Peyer's patch (tissue), 4 donors: ENCODE measurements around the gene GPR62.

Experiments used
- CTCF ChIP-seq, 6 experiments: fragments of 450-650 bp in 4 of 6; fragments of 200-600 bp in 2 of 6; sonication (generic) in 1 of 6; IDR thresholded peaks; one replicate each; pipeline ENCODE4 v1.5.1; 2017 to 2019; ENCODE audit warnings: antibody characterized with exemption in 6 of 6, mild to moderate bottlenecking in 3 of 6, moderate library complexity in 1 of 6
- POLR2A ChIP-seq, 2 donors: fragments of 450-650 bp; IDR thresholded peaks; one replicate each; pipeline ENCODE4 v1.5.1; 2017; ENCODE audit warnings: antibody characterized with exemption in 2 of 2, mild to moderate bottlenecking in 2 of 2, moderate library complexity in 2 of 2

- TF ChIP-seq CTCF (IDR thresholded peaks at IDR 0.05) = no peak
- no peak for TF ChIP-seq POLR2A (IDR thresholded peaks at IDR 0.05)
Measured at GRCh38 chr3:51984269-51984647, 29.1 kb downstream of the GPR62 start.
